Left hindlimb (tissue), 1 donor: ENCODE data around the gene MPHOSPH6.
A peak's percentile ranks its signal among the peaks of the same experiment; 100 is the strongest.
"Not testable (repeated sequence)": the region's sequence is repeated elsewhere in the genome, so short reads cannot be mapped to it uniquely, and the experiment has no call there.

Experiments used
- DNase-seq: peaks from one replicate; pipeline ENCODE4 v3.0.0-alpha.2; 2018

Gene MPHOSPH6, protein sequence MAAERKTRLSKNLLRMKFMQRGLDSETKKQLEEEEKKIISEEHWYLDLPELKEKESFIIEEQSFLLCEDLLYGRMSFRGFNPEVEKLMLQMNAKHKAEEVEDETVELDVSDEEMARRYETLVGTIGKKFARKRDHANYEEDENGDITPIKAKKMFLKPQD

DNA sequence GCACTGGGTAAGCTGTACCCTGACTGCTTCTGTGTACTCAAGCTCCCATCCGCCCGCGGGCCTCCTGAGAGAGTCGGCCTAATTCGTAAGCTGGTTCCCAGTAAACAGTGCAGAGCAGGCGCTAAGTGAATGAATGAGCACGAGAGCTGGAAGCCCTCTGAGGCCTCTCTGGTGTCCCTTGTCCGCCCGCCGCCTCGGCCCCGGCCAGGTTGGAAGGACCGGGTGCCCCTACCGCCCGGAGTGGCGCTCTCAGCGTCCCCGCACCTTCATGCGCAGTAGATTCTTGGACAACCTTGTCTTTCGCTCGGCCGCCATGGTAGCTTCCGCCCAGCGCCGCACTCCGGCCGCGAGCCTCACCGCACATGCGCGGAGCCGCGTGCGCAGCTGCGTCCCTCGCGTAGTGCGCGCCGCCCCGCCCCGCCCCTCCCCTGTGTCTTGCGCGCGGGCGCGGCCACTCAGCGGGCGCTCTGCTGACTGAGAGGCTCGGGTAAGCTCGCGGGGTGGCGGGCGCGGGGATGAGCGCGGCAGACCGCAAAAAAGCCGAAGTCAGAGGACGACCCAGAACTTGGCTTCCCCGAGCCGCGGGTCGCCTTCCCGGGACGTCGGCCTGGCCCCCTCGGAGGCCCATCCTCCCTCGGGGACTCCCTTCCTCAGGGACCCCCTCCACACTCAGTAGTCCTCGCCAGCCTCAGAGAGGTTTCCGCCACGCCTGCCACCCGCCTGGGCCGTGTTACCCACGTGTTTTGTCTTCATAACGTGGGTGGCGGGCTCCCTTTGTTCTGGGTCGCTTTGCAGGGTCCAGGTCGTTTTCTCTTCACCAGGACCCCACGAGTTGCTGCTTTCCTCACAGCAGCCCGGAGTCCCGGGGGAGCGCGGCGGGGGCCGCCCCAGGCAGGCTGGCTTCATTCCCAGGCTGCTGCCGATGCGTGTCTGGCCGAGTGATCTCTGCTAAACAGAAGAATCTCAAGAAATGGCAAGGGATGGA, at the start of gene MPHOSPH6:
Gene MPHOSPH6 (minus strand): TSS at position 364 of the 985 bp plus-strand sequence. CDS start 49 bp downstream, at position 315.
- peak; percentile 94 for DNase-seq

DNA sequence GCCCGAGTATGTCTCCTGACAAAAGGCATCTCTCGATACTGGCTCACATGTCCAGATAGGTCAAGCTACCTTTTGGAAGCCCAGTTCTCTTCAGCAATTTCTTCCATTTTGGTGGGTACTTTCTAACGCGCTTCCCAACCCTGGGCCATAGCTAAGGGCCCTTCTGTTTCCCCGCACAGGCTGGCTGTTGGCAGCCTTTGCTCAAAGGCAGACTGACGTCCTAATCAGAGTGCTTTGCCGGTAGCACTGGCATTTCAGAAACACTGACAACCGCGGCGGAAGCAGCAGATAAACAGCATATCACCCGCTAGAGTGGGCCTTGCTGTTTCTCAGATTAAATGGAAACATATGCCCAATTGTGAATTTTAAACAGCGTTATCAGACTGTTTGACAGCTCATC, 49.3 kb upstream of the MPHOSPH6 start:
- DNase-seq = no peak

DNA sequence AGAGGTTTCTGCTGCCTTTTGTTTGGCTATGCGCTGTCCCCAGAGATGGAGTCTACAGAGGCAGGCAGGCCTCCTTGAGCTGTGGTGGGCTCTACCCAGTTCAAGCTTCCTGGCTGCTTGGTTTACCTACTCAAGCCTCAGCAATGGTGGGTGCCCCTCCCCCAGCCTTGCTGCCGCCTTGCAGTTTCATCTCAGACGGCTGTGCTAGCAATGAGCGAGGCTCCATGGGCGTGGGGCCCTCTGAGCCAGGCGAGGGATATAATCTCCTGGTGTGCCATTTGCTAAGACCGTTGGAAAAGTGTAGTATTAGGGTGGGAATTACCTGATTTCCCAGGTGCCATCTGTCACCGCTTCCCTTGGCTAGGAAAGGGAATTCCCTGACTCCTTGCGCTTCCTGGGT, 39.3 kb upstream of the MPHOSPH6 start:
- DNase-seq = not testable (repeated sequence)

DNA sequence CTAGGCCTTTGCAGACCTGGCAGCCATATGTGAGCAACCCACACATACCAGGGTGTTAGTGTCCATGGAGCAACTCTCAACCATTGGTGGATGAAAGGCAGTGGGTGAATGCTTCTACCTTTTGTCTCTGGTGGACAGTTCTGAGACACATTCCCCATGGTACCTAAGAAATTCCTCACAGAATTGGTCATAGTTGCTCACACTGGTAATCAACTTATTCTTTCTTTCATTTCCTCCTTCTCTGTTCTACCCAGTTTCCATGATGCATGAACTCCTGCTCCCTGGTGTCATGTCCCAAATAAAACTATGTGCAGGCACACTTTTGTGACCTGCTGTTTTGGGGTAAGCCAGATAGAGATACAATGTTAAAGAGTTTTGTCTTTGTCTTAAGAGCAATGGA, 33.2 kb upstream of the MPHOSPH6 start:
- no peak for DNase-seq

DNA sequence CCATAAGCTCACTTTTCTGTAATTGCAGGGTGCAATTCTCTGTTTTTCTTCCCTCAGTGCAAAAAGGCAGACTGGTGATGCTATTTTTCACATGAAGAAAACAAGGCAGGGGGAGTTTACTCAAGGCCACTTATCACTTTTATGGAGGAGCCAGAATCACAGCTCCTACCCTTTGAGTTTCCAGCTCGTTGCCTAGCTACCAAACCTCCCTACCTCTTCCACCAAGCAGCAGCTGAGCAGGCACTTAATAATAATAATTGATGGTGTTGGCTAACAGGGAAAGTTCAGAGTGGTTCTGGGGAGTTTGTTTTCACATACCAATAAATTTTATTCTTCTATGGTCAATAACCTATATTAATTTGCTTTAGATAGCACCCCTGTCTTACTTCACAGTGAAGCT, 31.9 kb upstream of the MPHOSPH6 start:
- no peak for DNase-seq

DNA sequence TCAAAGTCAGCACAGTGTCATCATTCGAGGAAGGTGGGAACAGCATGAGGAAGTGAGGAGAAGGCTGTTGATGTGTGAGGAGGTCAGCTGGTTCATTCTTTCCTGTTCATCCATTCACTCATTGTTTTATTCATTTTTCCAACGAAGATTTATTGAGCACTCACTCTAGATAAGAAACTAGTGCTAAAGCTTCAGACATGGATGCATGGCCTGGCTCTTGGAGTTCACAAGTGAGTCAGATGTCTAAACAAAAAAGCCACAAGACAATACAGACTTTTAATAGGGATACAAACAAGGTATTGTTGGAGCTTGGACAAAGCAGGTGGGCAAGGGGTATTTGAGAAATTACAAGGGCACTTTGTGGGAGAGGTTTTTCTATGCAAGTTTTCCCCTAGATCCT, 31.3 kb upstream of the MPHOSPH6 start:
- DNase-seq = no peak

DNA sequence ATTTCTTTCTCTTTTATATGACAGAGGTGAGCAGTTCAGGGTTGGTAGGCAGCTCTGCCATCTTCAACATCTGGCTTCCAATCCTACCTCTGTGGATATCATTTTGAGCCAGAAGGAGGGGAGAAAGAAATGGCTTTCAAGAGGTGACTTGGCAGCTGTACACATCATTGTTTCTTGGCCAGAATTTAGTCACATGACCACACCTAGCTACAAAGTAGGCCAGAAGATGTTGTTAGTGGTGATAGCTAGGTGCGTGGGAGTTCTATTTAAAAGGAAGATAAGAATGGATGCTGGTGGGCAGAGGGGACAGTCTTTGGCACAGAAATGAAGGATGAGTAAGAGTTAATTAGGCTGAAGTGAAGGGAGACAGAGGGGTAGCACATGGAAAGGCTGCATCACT, 29.2 kb upstream of the MPHOSPH6 start:
- no peak for DNase-seq

DNA sequence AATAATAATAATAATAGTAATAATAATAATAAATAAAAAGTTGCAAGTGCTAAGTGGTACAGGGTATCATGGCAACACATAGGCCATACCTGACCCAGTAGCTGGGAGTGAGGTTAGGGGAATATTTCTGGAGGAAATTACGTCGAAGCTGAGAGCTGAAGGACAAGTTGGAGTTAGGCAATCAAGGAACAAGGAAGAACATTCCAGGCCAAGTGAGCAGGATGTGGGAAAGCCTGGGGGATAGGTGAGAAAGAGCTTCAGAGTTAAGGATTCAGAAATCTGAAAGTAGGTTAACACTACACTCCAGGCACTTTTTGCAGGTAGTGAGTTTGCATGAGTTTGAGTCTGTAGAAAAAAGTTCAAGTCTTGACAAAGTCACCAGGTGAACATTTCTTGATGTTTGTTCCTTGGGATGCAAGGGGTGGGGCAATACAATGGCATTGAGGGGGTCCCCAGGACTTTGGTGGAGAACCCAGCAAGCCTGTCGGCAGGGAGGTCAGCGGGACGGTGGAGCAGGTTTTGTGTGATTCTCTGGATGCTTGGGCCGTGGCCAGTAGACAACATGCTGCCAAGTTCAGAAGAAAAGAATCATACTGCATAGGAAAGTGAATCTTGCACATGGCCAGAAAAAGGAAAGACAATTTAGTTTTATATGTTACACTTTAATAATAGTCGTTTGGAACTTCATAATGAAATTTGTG, 27.7 kb upstream of the MPHOSPH6 start:
- no peak for DNase-seq

DNA sequence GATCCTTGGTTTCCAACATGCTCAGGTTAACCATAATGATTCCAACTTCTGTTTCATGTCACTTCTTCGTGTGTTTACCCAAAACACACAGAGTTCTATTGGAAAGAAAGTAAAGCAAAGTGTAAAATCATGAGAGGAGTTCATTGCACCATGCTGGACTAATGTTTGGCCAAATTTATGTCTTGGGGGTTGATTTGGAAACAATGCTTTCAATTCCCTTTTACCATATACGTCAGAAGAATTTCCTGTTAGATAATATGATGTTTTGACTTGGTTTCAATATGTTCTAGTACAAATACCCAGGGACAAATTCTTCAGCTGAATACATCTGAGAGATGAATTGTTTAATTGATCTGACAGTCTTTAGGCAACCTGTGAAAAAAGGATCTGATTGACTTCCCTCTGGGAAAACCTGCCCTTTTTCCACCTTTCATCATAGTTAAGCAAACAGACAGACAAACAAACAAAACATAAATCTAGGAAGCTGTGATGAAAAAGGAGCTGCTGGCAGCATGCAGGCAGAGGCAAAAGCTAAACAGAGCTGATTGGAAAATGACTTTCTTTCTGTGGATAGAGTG, 26.0 kb upstream of the MPHOSPH6 start:
- no peak for DNase-seq

DNA sequence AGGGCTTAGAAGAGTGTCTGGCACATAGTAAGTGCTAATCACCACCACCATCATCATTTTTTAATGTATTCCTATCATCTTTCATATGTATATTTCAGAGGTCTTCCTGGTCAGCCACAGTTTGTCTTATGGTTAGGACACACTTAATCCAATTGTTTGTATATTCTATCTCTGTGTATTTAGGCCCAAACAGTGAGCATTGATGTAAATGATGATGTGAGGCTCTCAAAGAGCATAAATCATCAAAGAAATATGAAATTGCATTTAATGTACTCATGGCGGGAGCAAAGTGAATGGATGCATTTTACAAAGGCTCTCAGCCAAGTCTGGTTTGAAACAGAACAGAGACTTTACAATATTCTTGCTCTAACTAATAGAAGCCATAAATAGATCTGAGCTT, 24.1 kb upstream of the MPHOSPH6 start:
- no peak for DNase-seq

DNA sequence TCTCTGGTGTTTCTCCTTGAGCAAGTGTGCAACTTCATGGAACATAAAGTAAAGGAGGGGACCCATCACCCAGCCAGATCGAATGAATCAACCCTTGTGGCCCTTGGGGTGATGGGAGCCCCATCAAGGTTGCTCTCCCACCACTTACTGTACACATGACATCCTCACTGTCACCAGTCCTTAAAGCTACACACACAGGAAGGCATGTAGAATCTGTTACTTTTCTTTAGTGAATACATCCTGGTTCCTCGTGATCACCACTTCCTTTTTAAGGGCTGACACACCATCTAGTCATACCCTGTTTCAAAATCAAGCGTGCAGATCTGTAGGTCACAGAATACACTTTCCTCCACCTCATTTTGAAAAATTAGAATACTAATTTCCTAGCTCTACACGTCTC, 22.6 kb upstream of the MPHOSPH6 start:
- no peak for DNase-seq

DNA sequence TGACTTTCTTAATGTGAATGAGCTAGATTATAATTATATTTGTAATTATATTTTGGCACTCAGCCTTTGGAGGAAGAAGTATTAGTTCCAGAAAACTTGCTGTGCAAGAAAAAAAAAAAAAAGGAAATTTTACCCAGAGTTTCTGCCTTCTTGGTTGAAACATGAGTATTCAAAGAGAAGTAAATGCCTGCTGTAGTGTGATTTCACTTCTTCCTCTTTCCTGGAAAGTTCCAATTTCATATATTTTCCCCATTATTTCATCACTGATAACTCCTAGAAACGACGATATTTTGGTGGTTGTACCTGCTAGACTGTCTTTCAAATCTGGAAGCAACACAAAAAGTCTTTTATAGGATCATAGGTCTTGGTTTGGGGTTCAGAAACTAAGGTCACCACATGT, 20.4 kb upstream of the MPHOSPH6 start:
- no peak for DNase-seq

DNA sequence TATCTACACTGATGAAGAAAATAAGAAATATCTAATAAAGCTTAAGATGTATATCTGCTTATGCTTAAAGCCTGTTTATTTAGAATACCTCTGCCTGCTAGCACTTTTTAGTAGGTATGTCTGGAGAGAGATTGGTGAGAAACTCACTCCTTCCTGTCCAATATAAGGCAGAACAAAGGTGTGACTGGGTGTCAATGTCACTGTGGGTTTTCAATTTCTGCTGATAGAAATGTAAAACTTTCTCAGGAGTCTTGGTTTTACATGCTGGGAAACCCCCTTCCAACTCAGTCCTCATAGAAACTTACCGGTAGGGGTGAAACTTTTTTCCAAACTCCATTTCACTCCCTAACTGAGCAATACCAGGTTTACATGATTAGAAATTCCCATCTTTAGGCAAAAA, 17.8 kb upstream of the MPHOSPH6 start:
- no peak for DNase-seq

DNA sequence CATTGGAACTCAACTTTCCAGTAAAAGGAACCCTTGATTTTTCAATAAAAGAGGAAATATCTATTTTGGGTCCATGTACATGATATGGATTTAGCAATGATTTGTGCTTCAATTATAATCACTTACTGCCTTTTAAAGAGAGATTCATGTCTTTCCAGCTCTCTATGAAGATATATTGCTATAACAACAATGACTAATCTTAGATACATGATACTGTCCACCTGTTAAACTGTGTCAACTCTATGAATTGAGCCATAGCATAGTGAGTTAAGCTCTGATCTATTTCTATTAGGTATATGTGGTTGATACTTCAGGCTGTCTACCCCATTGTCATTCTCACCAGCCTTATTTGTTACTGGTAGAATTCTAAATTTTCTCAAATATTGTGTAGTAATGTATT, 15.0 kb upstream of the MPHOSPH6 start:
- no peak for DNase-seq

DNA sequence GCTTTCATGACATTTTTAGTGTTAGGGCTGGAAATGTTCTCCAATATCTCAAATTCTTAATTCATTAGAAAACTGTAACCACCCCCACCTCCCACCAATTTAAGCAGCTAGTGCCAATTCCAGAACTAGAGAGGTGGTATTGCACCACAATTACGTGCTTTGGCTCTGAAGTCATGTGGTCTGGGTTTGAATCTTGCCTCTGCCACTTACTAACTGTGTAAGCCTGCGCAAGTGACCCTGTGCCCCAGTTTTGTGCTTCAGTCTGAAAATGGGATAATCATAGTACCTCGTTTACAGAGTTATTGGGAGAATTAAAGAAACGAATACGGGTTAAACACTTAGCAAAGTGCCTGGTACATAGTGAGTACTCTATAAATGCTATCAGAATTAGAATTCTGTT, 14.2 kb upstream of the MPHOSPH6 start:
- DNase-seq = no peak

DNA sequence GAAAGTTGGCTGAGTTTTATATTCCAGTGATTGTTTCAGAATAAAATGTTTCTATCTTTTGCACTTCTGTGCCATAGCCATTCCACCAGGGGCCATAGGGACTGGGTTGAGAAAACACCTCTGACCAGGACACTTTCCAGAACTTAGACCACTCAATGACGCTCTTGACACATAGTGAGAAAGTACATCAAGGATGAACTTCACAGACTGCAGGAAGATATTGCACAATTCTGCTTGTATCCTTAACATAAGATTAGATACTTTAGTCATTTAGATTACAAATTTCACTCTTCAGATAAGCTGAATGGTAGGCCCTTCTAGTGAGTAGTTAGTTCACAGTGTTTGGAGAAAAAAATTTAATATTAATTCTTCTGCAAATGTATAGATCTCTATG, 13.0 kb upstream of the MPHOSPH6 start:
- DNase-seq = no peak

DNA sequence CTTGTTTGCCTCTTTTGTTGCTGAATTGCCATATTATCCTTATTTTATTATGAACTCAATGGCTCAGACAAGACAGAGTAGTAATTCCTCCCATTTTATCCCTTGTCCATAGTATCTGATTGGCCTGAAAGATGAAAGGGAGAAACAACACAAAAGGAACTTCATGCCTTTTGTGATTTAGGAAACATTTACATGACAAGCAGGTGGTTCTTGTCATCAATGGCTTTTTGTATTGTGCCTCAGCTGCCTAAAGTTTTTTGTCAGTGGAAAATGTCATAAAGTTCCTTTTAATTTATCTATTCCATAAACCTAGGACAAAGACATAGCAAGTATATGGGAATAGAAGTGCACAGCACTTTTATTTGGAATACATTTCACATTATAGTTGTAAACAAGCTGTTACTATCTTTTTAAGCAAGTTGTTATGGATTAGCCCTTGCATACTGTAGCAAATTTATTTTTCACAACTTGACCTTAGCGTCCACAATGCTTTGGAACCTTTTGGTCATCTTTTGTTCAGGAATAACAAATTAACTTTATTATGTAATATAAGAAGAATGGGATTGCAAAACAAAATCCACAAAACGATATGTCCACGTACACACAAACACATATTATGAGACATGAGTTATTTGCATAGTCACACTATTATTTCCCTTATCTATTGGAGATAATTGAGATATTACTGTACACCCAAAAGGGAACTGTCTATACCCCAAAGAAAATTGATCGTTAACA, 12.4 kb upstream of the MPHOSPH6 start:
- DNase-seq = no peak

DNA sequence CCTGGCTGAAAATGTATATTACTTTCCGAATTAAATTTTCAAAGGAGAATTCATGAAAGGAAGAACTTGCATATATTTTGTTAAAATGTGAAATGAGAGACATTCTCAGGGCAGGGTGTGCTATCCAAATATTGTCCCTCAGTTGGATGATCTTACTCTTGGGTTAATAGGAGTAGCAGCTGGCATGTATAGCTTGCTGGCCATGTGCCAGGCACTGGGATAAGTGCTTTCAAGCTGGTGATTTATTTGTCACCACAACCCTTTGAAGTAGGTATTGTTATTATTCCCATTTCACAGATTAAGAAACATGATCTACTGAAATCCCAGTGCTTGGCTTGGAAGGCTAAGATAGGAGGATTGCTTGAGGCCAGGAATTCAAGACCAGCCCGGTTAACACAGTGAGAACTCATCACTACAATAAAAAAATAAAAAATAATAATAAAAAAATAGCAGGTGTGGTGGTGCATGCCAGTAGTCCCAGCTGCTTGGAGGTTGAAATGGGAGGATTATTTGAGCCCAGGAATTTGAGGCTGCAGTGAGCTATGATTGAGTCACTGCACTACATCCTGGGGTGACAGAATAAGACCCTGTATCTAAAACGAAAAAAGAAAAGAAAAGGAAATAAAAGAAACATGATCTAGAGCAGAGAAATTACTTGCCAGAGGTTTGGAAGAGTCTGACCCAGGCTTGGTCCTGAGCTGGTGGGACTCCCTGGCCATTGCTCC, 11.6 kb upstream of the MPHOSPH6 start:
- DNase-seq = no peak

DNA sequence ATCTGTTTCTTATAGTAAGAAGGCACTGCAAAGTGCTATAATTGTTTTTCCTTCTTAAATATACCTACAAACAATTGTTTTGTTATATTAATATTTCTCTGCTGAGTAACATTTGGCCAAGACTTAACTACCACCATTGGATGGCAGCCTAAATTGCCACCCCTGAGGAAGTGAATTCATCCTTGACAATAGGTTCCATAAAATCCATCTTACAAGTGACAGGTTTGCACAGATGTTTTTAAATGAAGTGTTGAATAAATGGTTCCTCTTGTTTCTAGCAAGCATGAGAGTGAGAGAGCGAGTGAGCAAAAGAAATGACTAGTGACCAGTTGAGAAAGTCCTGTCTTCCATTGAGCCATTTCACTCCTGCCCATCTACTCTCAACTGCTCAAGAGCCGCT, 8.3 kb upstream of the MPHOSPH6 start:
- no peak for DNase-seq

DNA sequence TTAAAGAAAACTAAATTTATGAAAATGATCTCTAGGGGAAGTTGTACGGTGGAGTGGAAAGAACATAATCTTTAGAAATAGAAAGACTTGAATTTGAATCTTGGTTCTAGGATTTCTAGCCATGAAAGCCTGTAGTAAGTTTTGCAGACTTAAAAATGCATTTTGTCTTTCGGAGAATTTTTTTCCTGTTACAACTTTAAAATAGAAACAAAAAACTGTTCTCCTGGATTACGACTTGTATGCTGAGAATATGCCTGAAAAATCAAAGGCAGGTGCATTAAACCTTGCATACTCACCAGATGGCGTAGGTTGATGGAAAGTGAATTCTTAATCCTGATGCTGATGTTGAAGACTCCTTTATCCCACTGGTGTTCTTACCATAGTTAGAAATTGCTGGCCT, 7.5 kb upstream of the MPHOSPH6 start:
- DNase-seq = no peak

DNA sequence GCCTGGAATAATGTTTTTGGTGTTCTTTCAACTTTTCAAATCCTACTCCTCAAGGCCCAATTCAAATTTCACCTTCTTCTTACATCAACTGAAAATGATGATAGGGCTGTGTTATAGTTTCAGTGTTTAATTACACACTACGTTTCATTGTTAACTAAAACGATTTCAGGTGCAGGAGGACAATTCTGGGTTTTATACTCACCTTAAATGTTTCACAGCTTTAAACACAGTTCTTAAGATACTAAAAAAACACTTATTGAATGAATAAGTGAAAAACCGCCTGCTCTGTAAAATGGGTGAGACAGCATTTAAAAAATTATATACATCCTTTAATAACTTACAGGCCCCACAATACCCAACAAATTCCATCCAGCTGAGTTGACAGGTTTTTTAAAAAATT, 6.2 kb upstream of the MPHOSPH6 start:
- DNase-seq = no peak

DNA sequence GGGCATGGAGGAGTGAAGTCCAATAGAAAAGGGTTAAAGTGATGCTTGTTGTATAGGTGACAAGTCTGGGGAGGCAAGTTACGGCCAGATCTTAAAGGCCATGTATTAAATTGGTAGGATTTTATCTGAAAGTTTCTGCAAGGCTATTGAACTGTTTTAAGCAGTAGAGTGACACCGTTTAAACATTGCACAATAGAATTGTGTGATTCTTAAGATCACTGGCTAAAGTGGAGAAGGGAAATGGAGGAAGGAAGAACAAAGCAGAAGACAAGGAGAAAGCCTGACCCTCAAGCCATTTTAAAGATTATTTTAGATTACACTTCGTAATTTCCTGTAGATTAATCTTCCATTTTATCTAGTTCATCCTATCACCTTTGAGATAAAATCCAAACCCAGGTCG, 5.6 kb upstream of the MPHOSPH6 start:
- no peak for DNase-seq
